ENCODE data around the gene NCS1. TPM values are rescaled to one million over a fixed set of nuclear protein-coding genes. Genes with fewer than 3 reads are reported as not detected.
A peak's percentile ranks its signal among the peaks of the same experiment; 100 is the strongest.

Gene NCS1
- total and polyA plus RNA-seq, 9 of the 15 experiments (the other 6 are each of a cell fraction or from before 2014, with no cell fraction given), result 0.28 to 27.0 (median 9.6) TPM

DNA sequence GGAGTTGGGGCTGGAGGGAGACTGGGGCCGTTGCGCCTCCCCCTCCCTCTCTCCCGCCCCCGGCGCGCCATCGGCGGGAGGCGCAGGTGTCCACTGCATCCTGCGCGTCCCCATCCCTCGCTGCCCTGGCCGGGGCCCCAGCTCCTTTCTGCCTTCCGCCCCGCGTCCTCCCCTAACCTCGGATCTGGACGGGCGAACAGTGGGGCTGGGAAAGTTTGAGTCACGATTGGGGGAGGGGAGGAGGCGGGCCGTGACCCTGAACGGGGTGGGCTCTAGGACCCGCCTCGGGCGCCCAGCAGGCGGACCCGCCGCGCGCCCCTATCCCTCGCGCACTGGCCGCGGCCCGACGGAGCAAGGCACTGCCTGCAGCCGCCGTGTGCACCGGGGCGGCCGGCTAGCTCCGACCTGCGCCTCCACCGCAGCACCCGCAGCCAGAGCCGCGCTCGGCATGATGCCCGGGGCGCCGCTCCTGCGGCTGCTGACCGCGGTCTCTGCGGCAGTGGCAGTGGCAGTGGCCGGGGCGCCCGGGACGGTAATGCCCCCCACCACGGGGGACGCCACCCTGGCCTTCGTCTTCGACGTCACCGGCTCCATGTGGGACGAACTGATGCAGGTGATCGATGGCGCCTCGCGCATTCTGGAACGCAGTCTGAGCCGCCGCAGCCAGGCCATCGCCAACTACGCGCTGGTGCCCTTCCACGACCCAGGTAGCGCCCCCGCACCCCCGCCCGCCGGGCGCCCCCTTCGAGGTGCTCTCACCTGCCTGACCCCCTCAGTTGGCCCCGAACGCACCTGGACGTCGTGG lies 93.4 kb downstream of the NCS1 start, which contains the start of gene HMCN2:
HMCN2 (plus strand) TSS at position 330 of the 805 bp plus-strand sequence; CDS start at position 449, 119 bp downstream.
- in situ Hi-C loops (cut with MboI) (no loop called here), intact Hi-C loops (cut with micrococcal nuclease) (no loop called here)
- WGBS (ENCODE audit: insufficient coverage, low coverage, missing lambda C conversion rate), result 9% methylated on average over 31 of the region's 89 CpGs
- Histone ChIP-seq H2AFZ (ENCODE audit: low read depth, low read length) (no peak within 1 kb of the TSS), H3K27me3 (ENCODE audit: control insufficient read depth in 2 of 2, insufficient read depth in 2 of 2, low read length in 2 of 2) (peaks cover 65 to 84% of the 10 kb centered on the region in 2 experiments; a peak in 4 of 5 replicates), H3K4me3 (no peak within 1 kb of the TSS), H3K9me3 (replicated peaks; ENCODE audit: control insufficient read depth, insufficient read depth, low read depth, low read length) (no peaks in the 10 kb centered on the region), H3K4me2 (ENCODE audit: insufficient read depth, low read length) (no peak within 1 kb of the TSS), H3K9me1 (ENCODE audit: control insufficient read depth, insufficient read depth, low read length) (no peaks in the 10 kb centered on the region), H3K36me3 (ENCODE audit: control insufficient read depth, insufficient read depth, low read length) (no peaks in the 10 kb centered on the region), H3K79me2 (ENCODE audit: control insufficient read depth, insufficient read depth, low read length) (no peaks in the 10 kb centered on the region), H3K9ac (ENCODE audit: insufficient read depth in 1 of 2, low read depth in 2 of 2, low read length in 2 of 2) (no peak within 1 kb of the TSS), H4K20me1 (replicated peaks; ENCODE audit: control insufficient read depth, insufficient read depth, low read length) (peaks cover 2% of the 10 kb centered on the region), H3K27ac (ENCODE audit: extremely low read depth, low read depth, low read length) (no peak within 1 kb of the TSS), H3K4me1 (replicated peaks in 1 of 2; ENCODE audit: control insufficient read depth in 2 of 2, insufficient read depth in 2 of 2, low read length in 2 of 2) (peaks cover 0 to 15% of the 10 kb centered on the region in 2 experiments; a peak in 2 of 5 replicates)
- FAIRE-seq (no peak), ATAC-seq (peak; percentile 54), DNase-seq (ENCODE audit: extremely low read depth in 1 of 4, low spot score in 3 of 4) (peak in 2 of 4 experiments; percentile 52 to 53)
- ChIA-PET CTCF (ENCODE audit: low intra/inter-chr PET ratio) (no interaction called here), POLR2A (interaction anchor here (1.0 kb wide), 1 partner anchor 11 kb away, joined by 3 read pairs; no protein-coding TSS in a partner anchor)
- TF ChIP-seq, protein P1, sequence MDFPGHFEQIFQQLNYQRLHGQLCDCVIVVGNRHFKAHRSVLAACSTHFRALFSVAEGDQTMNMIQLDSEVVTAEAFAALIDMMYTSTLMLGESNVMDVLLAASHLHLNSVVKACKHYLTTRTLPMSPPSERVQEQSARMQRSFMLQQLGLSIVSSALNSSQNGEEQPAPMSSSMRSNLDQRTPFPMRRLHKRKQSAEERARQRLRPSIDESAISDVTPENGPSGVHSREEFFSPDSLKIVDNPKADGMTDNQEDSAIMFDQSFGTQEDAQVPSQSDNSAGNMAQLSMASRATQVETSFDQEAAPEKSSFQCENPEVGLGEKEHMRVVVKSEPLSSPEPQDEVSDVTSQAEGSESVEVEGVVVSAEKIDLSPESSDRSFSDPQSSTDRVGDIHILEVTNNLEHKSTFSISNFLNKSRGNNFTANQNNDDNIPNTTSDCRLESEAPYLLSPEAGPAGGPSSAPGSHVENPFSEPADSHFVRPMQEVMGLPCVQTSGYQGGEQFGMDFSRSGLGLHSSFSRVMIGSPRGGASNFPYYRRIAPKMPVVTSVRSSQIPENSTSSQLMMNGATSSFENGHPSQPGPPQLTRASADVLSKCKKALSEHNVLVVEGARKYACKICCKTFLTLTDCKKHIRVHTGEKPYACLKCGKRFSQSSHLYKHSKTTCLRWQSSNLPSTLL (IDR thresholded peaks at IDR 0.05), result no peak
- TF ChIP-seq ZBTB7A (IDR thresholded peaks at IDR 0.05; ENCODE audit: borderline replicate concordance, control insufficient read depth, low read depth, low read length), result peak; percentile 27; the same call in 1 of the 2 replicates
- no TSS peak for BruUV-seq (replicated peaks)

All from K562 (cell line).